Right renal pelvis (tissue), 4 donors: ENCODE results near the gene KDM1A. TPM values are rescaled to one million over a fixed set of nuclear protein-coding genes. Genes with fewer than 3 reads are reported as not detected.
"Not testable (repeated sequence)": the region's sequence is repeated elsewhere in the genome, so short reads cannot be mapped to it uniquely, and the experiment has no call there.

Experiments
- DNase-seq, 4 donors: peaks; one replicate each; pipeline ENCODE4 v3.0.0-alpha.2; 2013; ENCODE audit warnings: low read depth in 4 of 4, low spot score in 3 of 4, missing footprints in 1 of 4
- polyA plus RNA-seq, 4 donors: library from polyadenylated mRNA; unstranded; fragments of 120-200 nt; gene quantifications; one replicate each; pipeline ENCODE4 v1.2.1, GENCODE V29; 2013; ENCODE audit not compliant: insufficient read length in 4 of 4

The KDM1A gene
- 100 to 1,000 TPM; 124 to 133 (median 128) TPM for polyA plus RNA-seq

GRCh38 chr1:23019094-23019862 lies at the start of gene KDM1A:
Gene KDM1A (plus strand): TSS chr1:23019468. CDS start chr1:23019597, 129 bp downstream.
- DNase-seq, result peak; percentile 93 to 95 (median 94)

- DNase-seq, result no peak
Measured at GRCh38 chr1:22970096-22970495, 49.2 kb upstream of the KDM1A start.

GRCh38 chr1:22971161-22971560 lies 48.1 kb upstream of the KDM1A start:
- no peak for DNase-seq

GRCh38 chr1:22971611-22972405 lies 47.5 kb upstream of the KDM1A start:
- no peak for DNase-seq

GRCh38 chr1:22972760-22973159 lies 46.5 kb upstream of the KDM1A start, which contains the start of gene LACTBL1:
Gene LACTBL1 (minus strand): TSS chr1:22972866. CDS start chr1:22972316, 550 bp downstream.
- DNase-seq, result no peak

GRCh38 chr1:22975694-22976093 lies 43.6 kb upstream of the KDM1A start:
- no peak for DNase-seq

- DNase-seq, result no peak
Measured at GRCh38 chr1:22976127-22976460, 43.2 kb upstream of the KDM1A start.

- peak in 3 of 4 donors; percentile 41 to 50 (median 44) for DNase-seq
Measured at GRCh38 chr1:22976461-22977243, 42.6 kb upstream of the KDM1A start.

- no peak for DNase-seq
Measured at GRCh38 chr1:22978299-22978698, 41.0 kb upstream of the KDM1A start.

GRCh38 chr1:22980471-22980790 lies 38.8 kb upstream of the KDM1A start:
- not testable (repeated sequence) for DNase-seq

GRCh38 chr1:22983944-22984343 lies 35.3 kb upstream of the KDM1A start:
- no peak for DNase-seq

- DNase-seq, result not testable (repeated sequence)
Measured at GRCh38 chr1:22992384-22992783, 26.9 kb upstream of the KDM1A start.

GRCh38 chr1:22993220-22993795 lies 26.0 kb upstream of the KDM1A start:
- not testable (repeated sequence) for DNase-seq

- no peak for DNase-seq
Measured at GRCh38 chr1:22995774-22996173, 23.5 kb upstream of the KDM1A start.

GRCh38 chr1:22997528-22997927 lies 21.7 kb upstream of the KDM1A start:
- DNase-seq, result not testable (repeated sequence)

- not testable (repeated sequence) for DNase-seq
Measured at GRCh38 chr1:23000133-23000532, 19.1 kb upstream of the KDM1A start.

- DNase-seq, result not testable (repeated sequence)
Measured at GRCh38 chr1:23002218-23002617, 17.1 kb upstream of the KDM1A start.

GRCh38 chr1:23004112-23004511 lies 15.2 kb upstream of the KDM1A start:
- DNase-seq, result no peak

GRCh38 chr1:23004769-23005168 lies 14.5 kb upstream of the KDM1A start:
- not testable (repeated sequence) for DNase-seq

GRCh38 chr1:23007106-23007505 lies 12.2 kb upstream of the KDM1A start:
- no peak for DNase-seq

- no peak for DNase-seq
Measured at GRCh38 chr1:23008901-23009300, 10.4 kb upstream of the KDM1A start.
